Endodermal cell (in vitro differentiated cells): Measurements from ENCODE around the gene SALL2. TPM values are rescaled to one million over a fixed set of nuclear protein-coding genes. Genes with fewer than 3 reads are reported as not detected.

Experiments
- DNase-seq: peaks from one replicate; pipeline ENCODE4 v3.0.0-alpha.2; 2017
- H3K27ac ChIP-seq: 2 replicates; pipeline ENCODE4 v1.5.1; 2013; ENCODE audit warnings: mild to moderate bottlenecking, low read depth, low read length, moderate library complexity
- H3K27me3 ChIP-seq: 2 replicates; pipeline ENCODE4 v1.6.1; 2013; ENCODE audit warnings: mild to moderate bottlenecking, low read length, moderate library complexity; ENCODE audit not compliant: insufficient read depth, control insufficient read depth, poor library complexity, severe bottlenecking
- H3K36me3 ChIP-seq: 2 replicates; pipeline ENCODE4 v1.7.0; 2013; ENCODE audit warnings: mild to moderate bottlenecking, low read length, moderate library complexity; ENCODE audit not compliant: control insufficient read depth, insufficient read depth
- H3K4me1 ChIP-seq: one replicate; pipeline ENCODE4 v1.7.0; 2013; ENCODE audit warnings: low read length; ENCODE audit not compliant: control insufficient read depth, insufficient read depth
- H3K4me3 ChIP-seq: 2 replicates; pipeline ENCODE4 v1.5.1; 2013; ENCODE audit warnings: mild to moderate bottlenecking, low read length, moderate library complexity
- H3K9ac ChIP-seq: 2 replicates; pipeline ENCODE4 v1.6.1; 2013; ENCODE audit warnings: mild to moderate bottlenecking, low read length, moderate library complexity; ENCODE audit not compliant: poor library complexity, severe bottlenecking; ENCODE audit errors: extremely low read depth
- H3K9me3 ChIP-seq: 2 replicates; pipeline ENCODE4 v1.6.1; 2013; ENCODE audit warnings: mild to moderate bottlenecking, low read length, moderate library complexity; ENCODE audit not compliant: control insufficient read depth
- H3K27ac Mint-ChIP-seq: 2 replicates; pipeline ENCODE4 v1.8.0; 2020; ENCODE audit warnings: mixed read lengths
- H3K27me3 Mint-ChIP-seq: 2 replicates; pipeline ENCODE4 v1.8.0; 2021; ENCODE audit warnings: mild to moderate bottlenecking, mixed read lengths; ENCODE audit not compliant: insufficient read depth
- H3K36me3 Mint-ChIP-seq: 2 replicates; pipeline ENCODE4 v1.8.0; 2020; ENCODE audit warnings: low read depth, mixed read lengths
- H3K4me1 Mint-ChIP-seq: 2 replicates; pipeline ENCODE4 v1.8.0; 2020; ENCODE audit warnings: mixed read lengths
- H3K4me3 Mint-ChIP-seq: 2 replicates; pipeline ENCODE4 v1.8.0; 2020; ENCODE audit warnings: mild to moderate bottlenecking, moderate library complexity, mixed read lengths
- H3K9me3 Mint-ChIP-seq: 2 replicates; pipeline ENCODE4 v1.8.0; 2020; ENCODE audit warnings: mild to moderate bottlenecking, mixed read lengths
- CTCF ChIP-seq: fragments of 200-600 bp; sonication (generic); conservative IDR thresholded peaks from 2 replicates; pipeline ENCODE4 v1.5.0; 2021; ENCODE audit warnings: antibody characterized with exemption, mild to moderate bottlenecking
- WGBS, 2 experiments: methylation state at CpG; one replicate each; pipeline versions ENCODE4 v1.1.5 to v1.1.7; 2013; ENCODE audit warnings: missing lambda C conversion rate in 2 of 2, mixed read lengths in 1 of 2; ENCODE audit not compliant: insufficient coverage in 1 of 2, insufficient read length in 1 of 2; 5-methylcytosine and 5-hydroxymethylcytosine counted together
- total RNA-seq, 2 donors: library from RNA; stranded (reverse); fragmentation: NEBNext Ultra II Directional in 1 of 2; extraction: Animal tissue kit (Norgen Biotek cat#: 25700) in 1 of 2; gene quantifications; 2 replicates in 1 of 2; 3 replicates in 1 of 2; pipeline ENCODE4 v1.2.1, GENCODE V29; 2021

The SALL2 gene
- total RNA-seq, 2 donors from 2014 or later: 78.6 to 120 TPM

GRCh38 chr14:21533294-21533693, 7.1 kb upstream of the SALL2 start:
- Histone ChIP-seq H3K36me3 (no peaks in the 10 kb centered on the region), H3K9me3 (no peaks in the 10 kb centered on the region), H3K27ac (no peak overlapping the region), H3K4me3 (no peak overlapping the region), H3K27me3 (no peaks in the 10 kb centered on the region), H3K4me1 (peaks cover 15% of the 10 kb centered on the region), H3K9ac (no peak overlapping the region)
- Mint-ChIP-seq H3K4me3 (no peak overlapping the region), H3K36me3 (peaks cover 7% of the 10 kb centered on the region), H3K4me1 (peaks cover 44% of the 10 kb centered on the region), H3K9me3 (no peaks in the 10 kb centered on the region), H3K27me3 (no peaks in the 10 kb centered on the region), H3K27ac (peak overlapping the region; percentile 42)
- TF ChIP-seq CTCF: no peak
- no peak for DNase-seq

GRCh38 chr14:21529515-21529914, 3.4 kb upstream of the SALL2 start:
- H3K4me3 ChIP-seq: no peak overlapping the region

GRCh38 chr14:21528381-21529348, 2.5 kb upstream of the SALL2 start:
- Histone ChIP-seq H3K9ac (no peak overlapping the region), H3K4me1 (peaks cover 19% of the 10 kb centered on the region), H3K27ac (peak overlapping the region; percentile 4), H3K36me3 (peaks cover 13% of the 10 kb centered on the region), H3K4me3 (no peak overlapping the region), H3K9me3 (no peaks in the 10 kb centered on the region), H3K27me3 (no peaks in the 10 kb centered on the region)
- 81 to 88% methylated on average over 2 to 4 of the region's 4 CpGs for WGBS, 2 experiments
- Mint-ChIP-seq H3K36me3 (peaks cover 25% of the 10 kb centered on the region), H3K4me3 (no peak overlapping the region), H3K9me3 (no peaks in the 10 kb centered on the region), H3K4me1 (peaks cover 47% of the 10 kb centered on the region), H3K27me3 (no peaks in the 10 kb centered on the region), H3K27ac (peak overlapping the region; percentile 81)
- DNase-seq: peak; percentile 38
- no peak for TF ChIP-seq CTCF

More at GRCh38 chr14:21529515-21529914, 3.4 kb upstream of the SALL2 start:
- peak; percentile 17 for DNase-seq
- Histone ChIP-seq H3K27ac (no peak overlapping the region), H3K36me3 (peaks cover 4% of the 10 kb centered on the region), H3K9ac (no peak overlapping the region), H3K9me3 (no peaks in the 10 kb centered on the region), H3K4me1 (peaks cover 21% of the 10 kb centered on the region), H3K27me3 (no peaks in the 10 kb centered on the region)
- no peak for TF ChIP-seq CTCF
- peak overlapping the region; percentile 84 for H3K27ac Mint-ChIP-seq
- 83 to 100% methylated on average over 1 of the region's 1 CpG for WGBS, 2 experiments
- peaks cover 16% of the 10 kb centered on the region for H3K36me3 Mint-ChIP-seq
- peaks cover 49% of the 10 kb centered on the region for H3K4me1 Mint-ChIP-seq
- H3K4me3 Mint-ChIP-seq: no peak overlapping the region
- no peaks in the 10 kb centered on the region for H3K9me3 Mint-ChIP-seq
- no peaks in the 10 kb centered on the region for H3K27me3 Mint-ChIP-seq
